ENCODE data around the gene SLC38A10.

DNA sequence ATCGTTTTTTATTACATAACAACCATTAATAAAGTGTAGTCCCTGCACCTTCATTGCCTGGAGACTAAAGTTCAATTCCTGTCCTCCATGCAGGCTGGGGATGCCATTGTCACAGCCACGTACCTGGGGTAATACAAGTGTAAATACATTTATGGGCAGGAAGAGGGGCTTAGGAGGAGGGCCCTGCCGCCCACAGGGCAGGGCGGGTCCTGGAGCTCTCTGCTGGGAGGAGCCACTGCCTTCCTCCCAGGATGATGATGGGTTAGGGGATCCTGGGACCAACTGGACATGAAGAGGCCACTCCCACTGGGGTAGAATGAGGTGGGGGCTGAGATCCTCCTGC is 44.1 kb upstream of the SLC38A10 start:
- TF ChIP-seq, protein P1, sequence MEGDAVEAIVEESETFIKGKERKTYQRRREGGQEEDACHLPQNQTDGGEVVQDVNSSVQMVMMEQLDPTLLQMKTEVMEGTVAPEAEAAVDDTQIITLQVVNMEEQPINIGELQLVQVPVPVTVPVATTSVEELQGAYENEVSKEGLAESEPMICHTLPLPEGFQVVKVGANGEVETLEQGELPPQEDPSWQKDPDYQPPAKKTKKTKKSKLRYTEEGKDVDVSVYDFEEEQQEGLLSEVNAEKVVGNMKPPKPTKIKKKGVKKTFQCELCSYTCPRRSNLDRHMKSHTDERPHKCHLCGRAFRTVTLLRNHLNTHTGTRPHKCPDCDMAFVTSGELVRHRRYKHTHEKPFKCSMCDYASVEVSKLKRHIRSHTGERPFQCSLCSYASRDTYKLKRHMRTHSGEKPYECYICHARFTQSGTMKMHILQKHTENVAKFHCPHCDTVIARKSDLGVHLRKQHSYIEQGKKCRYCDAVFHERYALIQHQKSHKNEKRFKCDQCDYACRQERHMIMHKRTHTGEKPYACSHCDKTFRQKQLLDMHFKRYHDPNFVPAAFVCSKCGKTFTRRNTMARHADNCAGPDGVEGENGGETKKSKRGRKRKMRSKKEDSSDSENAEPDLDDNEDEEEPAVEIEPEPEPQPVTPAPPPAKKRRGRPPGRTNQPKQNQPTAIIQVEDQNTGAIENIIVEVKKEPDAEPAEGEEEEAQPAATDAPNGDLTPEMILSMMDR (IDR thresholded peaks at IDR 0.05): no peak
- no peak for TF ChIP-seq POLR2A (IDR thresholded peaks at IDR 0.05)
